BJ (cell line): ENCODE data around the gene SV2C. TPM values are rescaled to one million over a fixed set of nuclear protein-coding genes. Genes with fewer than 3 reads are reported as not detected.

ENCODE experiments used
- CTCF ChIA-PET: fragments of 350-600 bp; formaldehyde crosslinking; extraction: SDS; loops from one replicate; lab custom pipeline; 2021; ENCODE audit warnings: antibody characterized with exemption, inconsistent platforms; lab: Yijun Ruan, JAX
- POLR2A ChIA-PET: fragments of 300-600 bp; sonication (Branson Sonifier 250); formaldehyde crosslinking; extraction: SDS; loops from one replicate; lab custom pipeline; 2021; ENCODE audit warnings: antibody characterized with exemption; lab: Charles Lee
- DNase-seq: peaks from one replicate; pipeline ENCODE4 v3.0.0-alpha.2; 2011; ENCODE audit warnings: low read depth
- H3K27me3 ChIP-seq: 2 replicates; pipeline ENCODE4 v1.6.0; 2011; ENCODE audit warnings: low read length; ENCODE audit not compliant: control insufficient read depth, insufficient read depth
- H3K36me3 ChIP-seq: 2 replicates; pipeline ENCODE4 v1.5.1; 2011; ENCODE audit warnings: low read length; ENCODE audit not compliant: control insufficient read depth, insufficient read depth
- H3K4me3 ChIP-seq: 2 replicates; pipeline ENCODE4 v1.5.1; 2011; ENCODE audit warnings: low read depth, mild to moderate bottlenecking, control low read depth, low read length
- CTCF ChIP-seq: IDR thresholded peaks from 2 replicates; pipeline ENCODE4 v1.5.1; 2011; ENCODE audit warnings: low read depth, mild to moderate bottlenecking, control low read depth, inconsistent platforms, low read length, moderate library complexity; ENCODE audit not compliant: insufficient read depth
- polyA plus RNA-seq: library from polyadenylated mRNA; depleted of rRNA; stranded (reverse); fragments of >200 nt; gene quantifications from 2 replicates; pipeline ENCODE4 v1.2.3, GENCODE V29; 2011

Gene SV2C
- polyA plus RNA-seq, 1 experiment, result not detected

GRCh38 chr5:76104027-76104426 lies 20.8 kb downstream of the SV2C start:
- Histone ChIP-seq H3K27me3 (no peaks in the 10 kb centered on the region), H3K4me3 (no peak overlapping the region), H3K36me3 (no peaks in the 10 kb centered on the region)
- CTCF ChIA-PET, result no interaction called here
- no peak for TF ChIP-seq CTCF
- POLR2A ChIA-PET, result no interaction called here
- DNase-seq, result no peak

DNA sequence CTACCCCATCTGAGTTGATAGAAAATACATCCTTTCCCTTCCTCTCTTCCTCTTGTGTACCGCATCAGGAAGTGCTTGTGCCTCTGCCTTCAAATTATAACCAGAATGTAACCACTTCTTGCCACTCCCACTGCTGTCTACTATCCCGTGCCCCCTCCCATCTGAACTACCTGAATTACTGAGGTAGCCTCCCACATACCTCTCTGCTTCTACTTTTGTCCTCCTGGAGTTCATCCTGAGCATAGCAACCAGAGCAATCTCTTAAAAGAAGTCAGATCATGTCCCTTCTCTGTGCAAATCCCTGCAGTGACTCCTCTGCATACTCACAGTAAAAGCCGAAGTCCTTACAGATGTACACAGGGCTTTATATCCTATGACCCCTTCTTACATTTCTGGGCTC lies 23.0 kb downstream of the SV2C start:
- Histone ChIP-seq H3K27me3 (no peaks in the 10 kb centered on the region), H3K36me3 (no peaks in the 10 kb centered on the region), H3K4me3 (no peak overlapping the region)
- no peak for DNase-seq
- no peak for TF ChIP-seq CTCF
- POLR2A ChIA-PET, result no interaction called here
- CTCF ChIA-PET, result no interaction called here

GRCh38 chr5:76111477-76112174 lies 28.4 kb downstream of the SV2C start:
- POLR2A ChIA-PET, result no interaction called here
- Histone ChIP-seq H3K4me3 (no peak overlapping the region), H3K27me3 (no peaks in the 10 kb centered on the region), H3K36me3 (no peaks in the 10 kb centered on the region)
- no peak for TF ChIP-seq CTCF
- CTCF ChIA-PET, result no interaction called here
- no peak for DNase-seq

- Histone ChIP-seq H3K36me3 (no peaks in the 10 kb centered on the region), H3K4me3 (no peak overlapping the region), H3K27me3 (no peaks in the 10 kb centered on the region)
- POLR2A ChIA-PET, result no interaction called here
- no peak for TF ChIP-seq CTCF
- CTCF ChIA-PET, result no interaction called here
- no peak for DNase-seq
These were observed 29.9 kb downstream of the SV2C start for GRCh38 chr5:76113103-76113502.

GRCh38 chr5:76114179-76114851 lies 31.1 kb downstream of the SV2C start:
- no peak for DNase-seq
- no peak for TF ChIP-seq CTCF
- POLR2A ChIA-PET, result no interaction called here
- CTCF ChIA-PET, result no interaction called here
- Histone ChIP-seq H3K36me3 (no peaks in the 10 kb centered on the region), H3K4me3 (no peak overlapping the region), H3K27me3 (no peaks in the 10 kb centered on the region)
